ENCODE measurements around the gene CDK5RAP2.
"Not testable (repeated sequence)": the region's sequence is repeated elsewhere in the genome, so short reads cannot be mapped to it uniquely, and the experiment has no call there.

CDK5RAP2 gene

GRCh38 chr9:120580051-120580896 is at the start of gene CDK5RAP2:
Gene CDK5RAP2 (minus strand): TSS chr9:120580167. CDS start chr9:120579978, 189 bp downstream.
- peak; percentile 99 for DNase-seq

GRCh38 chr9:120628925-120629497 is 49.0 kb upstream of the CDK5RAP2 start:
- not testable (repeated sequence) for DNase-seq

DNA sequence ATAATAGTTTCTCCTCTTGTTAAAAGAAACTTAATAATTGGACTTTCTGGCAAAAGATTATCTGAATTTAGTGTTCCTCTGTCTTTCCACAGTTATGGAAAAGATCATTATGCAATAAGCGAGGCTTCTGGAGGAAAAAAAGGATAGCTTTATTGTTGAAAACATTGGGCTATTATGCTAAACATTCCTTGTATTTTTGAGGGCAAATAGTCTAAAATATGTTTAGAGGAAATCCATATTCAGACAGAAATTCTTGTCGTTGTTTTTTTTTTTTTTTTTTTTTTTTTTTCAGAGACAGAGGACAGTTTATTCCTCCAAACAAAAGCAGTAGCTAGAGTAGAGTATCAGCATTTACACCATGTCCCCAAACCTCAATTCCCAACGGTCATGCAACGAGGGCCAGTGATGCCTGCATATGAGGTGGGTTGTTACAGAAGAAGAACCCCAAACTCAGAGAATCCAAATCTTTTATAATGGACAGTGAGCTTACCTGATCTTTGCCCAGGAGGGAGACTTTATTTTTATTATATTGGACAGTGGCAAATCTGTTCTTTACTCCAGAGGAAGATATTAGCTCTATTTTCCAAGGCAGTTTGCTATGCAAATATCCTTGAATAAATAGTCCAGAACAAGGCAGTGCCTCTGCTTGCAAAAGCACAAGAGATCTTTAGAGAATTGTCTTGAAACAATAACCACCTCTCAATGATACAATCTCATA is 48.4 kb upstream of the CDK5RAP2 start:
- no peak for DNase-seq

- no peak for DNase-seq
These were observed 47.1 kb upstream of the CDK5RAP2 start for GRCh38 chr9:120627073-120627472.

DNA sequence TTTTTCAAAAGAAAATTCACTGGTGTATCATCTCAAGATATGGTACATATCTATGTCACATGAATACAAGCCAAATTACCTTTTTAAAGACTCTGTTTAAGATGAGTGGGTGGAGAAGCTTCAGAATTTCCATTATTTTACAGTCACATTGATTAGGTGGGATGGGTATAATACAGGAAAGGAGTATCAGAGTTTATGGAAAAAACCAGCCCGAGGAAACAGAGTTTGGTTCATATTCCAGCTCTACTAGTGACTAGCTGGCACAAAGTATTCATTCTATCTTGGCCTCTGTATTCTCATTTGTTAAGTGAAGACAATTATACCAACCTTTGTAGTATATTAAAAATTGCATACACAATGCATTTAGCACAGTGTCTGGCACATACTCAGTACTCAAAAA is 46.5 kb upstream of the CDK5RAP2 start:
- DNase-seq: no peak

DNA sequence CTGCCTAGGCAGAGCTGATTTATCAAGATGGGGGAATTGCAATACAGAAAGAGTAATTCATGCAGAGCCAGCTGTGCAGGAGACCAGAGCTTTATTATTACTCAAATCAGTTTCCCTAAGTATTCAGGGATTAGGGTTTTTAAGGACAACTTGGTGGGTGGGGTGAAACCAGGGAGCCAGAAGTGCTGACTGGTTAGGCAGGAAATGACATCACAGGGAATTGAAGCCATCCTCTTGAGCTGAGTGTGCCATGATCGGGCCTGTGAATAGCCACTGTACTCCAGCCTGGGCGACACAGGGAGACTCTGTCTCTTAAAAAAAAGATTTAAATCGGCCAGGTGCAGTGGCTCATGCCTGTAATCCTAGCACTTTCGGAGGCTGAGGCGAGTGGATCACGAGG is 45.3 kb upstream of the CDK5RAP2 start:
- no peak for DNase-seq

DNA sequence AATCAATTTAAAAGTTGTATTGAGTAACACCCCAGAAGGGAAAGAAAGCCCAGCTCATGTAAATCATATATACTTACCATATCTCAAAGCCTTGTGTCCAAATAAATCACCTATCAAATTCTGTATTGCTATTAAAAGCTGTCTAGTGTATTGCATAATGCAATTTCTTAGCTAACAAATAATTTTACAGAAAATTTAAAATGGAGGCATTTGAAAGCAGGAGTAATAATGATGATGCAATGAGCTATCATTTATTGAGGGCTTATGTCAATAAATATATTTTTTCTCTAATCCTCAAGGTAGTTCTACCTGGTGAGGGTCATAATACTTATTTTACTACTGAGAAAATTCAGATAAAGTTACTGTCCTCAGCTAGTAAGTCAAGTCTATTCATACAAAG is 42.8 kb upstream of the CDK5RAP2 start:
- DNase-seq: no peak

DNA sequence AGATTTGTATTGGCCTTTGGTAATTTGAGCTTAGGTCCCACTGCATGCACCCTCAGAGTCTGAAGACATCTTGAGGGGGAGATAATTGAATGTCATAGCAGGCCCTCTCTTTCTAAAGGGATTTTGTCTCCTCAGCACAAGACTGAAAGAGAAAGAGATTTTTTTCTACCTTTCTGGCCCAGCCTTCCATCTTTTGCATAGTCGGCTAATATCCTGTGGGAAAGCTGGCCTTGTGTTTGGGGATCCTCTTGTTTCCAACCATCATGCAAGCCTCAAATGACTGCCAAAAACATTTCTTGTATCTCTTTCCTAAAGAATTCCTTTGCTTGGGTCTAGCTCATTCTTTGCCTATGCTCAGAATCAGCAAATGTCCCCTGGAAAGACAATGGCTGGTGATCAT is 42.0 kb upstream of the CDK5RAP2 start:
- DNase-seq: no peak

DNA sequence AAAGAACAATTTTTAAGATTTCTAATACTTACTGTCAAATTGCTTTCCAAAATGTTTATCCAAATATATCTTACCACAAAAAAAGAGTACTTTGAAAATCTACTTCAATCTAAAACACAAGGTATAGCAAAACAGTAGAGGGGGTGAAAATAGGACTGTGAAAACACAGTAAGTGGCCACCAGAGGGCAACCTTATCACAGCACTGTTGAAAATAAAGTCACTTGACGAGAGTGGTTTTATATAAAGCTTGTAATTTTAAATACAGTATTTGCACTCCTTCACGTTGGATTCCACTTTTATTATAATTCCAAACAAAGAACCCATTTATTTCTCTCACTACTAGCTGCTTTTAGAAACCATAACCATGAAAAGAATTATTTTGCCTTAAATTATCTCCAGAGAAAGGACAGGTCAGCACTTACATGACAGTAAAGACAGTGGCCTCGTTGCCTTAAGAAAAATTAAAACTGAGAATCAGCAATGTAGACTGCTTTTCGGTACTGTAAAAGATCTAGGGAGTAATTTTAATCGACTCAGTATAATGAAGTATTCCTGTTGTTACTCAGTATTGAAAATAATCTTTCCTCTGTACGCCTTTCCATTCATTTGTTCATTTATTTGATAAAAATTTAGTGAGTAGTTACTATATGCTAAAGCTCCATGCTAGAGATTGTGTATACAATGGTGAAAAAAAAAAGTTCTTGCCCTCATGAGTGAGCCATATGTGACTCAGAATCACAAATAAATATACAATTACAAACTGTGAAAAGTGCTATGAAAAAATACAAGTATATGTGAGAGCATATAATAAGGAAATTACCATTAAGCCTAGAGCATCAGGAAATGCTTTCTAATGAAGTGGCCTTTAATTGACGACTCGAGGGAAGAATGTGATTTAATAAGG is 40.0 kb upstream of the CDK5RAP2 start:
- peak; percentile 88 for DNase-seq

DNA sequence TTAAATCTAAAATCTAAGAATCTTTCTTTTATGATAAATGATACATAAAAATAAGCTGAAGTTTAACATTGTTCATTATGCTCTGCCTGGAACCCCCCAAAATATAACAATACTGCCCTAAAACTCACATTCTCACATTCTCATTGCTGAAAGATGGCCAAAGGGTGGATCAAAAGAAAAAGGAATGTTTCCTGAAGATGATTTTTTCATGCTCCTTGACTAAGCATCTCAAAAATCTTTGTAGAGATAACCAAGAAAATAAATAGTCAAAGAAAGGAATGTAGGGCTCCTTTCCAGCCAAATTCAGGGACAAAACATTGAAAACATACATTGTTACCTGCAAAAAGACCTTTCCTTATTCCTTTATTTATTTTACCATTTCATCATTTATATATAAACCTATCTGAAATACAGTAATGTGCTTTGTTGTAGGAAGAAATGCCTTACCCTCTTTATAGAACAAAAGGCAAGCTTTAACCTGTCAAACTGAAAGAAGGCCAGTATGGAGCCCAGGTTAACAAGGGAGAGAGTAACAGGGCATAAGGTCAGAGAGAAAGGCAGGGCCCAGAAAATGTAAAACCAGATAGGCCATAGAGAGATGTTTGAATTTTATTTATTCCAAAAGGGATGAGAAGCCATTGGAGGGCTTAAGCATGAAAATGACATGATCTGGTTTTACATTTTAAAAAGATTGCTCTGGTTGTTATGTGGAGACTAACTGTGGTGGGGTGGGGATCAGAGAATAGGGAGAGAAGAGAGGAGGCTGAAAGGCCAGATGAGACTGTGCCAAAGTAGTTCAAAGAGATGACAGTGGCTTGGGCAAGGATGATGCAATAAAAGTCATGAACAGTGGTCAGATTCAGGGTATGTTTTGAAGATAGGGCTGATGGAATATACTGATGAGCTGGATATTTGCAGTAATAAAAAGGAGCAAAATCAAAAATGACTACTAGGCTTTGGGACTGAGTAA is 37.3 kb upstream of the CDK5RAP2 start:
- peak; percentile 56 for DNase-seq

DNA sequence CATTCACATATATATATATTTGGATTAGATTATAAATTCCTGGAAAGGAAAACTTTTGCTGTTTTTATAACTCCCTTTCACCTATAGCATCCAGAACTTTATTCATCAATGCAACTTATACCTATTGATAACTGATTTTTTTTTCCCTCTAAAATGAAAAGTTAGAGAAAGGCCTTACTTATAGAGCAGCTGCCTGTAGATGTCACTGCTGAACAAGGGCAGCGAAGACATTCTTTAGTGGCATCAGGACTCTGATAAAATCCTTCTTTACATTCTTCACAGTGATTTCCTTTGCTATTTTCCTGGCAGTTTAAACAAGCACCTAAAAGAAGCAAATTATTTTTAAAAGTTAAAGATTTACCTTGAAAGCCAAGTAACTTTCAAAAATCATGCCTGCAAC is 32.3 kb upstream of the CDK5RAP2 start:
- DNase-seq: peak; percentile 46

DNA sequence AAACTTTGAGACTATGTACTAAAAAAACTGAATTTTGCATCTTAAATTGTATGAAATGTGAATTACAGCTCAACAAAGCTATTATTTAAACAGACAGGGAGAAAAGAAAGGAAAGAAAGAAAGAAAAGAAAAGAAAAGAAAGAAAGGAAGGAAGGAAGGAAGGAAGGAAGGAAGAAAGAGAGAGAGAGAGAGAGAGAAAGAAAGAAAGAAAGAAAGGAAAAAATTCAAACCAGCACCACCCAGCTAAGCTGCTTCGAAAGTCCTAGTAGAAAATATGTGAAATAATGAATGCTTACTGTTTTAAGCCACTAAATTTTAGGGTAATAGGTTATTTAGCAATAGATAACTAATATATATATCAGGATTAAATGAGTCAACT is 31.7 kb upstream of the CDK5RAP2 start:
- no peak for DNase-seq

GRCh38 chr9:120610975-120611689 is 31.2 kb upstream of the CDK5RAP2 start:
- DNase-seq: peak; percentile 62

DNA sequence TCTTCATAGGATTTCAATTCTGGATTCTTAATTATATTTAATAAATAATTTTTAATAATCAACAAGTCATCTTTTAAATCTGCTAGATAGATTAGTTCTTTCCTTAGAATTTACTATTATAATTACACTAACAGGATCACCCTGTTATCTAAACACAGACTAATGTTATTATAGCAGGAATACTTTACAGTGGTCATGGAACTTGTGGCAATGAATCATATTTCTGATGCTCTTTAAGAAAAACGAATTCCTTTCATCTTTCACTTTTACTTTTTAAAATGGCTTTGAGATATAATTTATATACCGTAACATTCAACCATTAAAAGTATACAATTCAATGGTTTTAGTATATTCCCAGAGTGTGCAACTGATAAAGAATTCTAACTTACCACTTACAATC is 29.7 kb upstream of the CDK5RAP2 start:
- no peak for DNase-seq

GRCh38 chr9:120608421-120608820 is 28.5 kb upstream of the CDK5RAP2 start:
- DNase-seq: no peak

GRCh38 chr9:120603591-120603990 is 23.6 kb upstream of the CDK5RAP2 start:
- no peak for DNase-seq

GRCh38 chr9:120603010-120603409 is 23.0 kb upstream of the CDK5RAP2 start:
- no peak for DNase-seq

GRCh38 chr9:120593955-120594277 is 13.9 kb upstream of the CDK5RAP2 start:
- DNase-seq: no peak

DNA sequence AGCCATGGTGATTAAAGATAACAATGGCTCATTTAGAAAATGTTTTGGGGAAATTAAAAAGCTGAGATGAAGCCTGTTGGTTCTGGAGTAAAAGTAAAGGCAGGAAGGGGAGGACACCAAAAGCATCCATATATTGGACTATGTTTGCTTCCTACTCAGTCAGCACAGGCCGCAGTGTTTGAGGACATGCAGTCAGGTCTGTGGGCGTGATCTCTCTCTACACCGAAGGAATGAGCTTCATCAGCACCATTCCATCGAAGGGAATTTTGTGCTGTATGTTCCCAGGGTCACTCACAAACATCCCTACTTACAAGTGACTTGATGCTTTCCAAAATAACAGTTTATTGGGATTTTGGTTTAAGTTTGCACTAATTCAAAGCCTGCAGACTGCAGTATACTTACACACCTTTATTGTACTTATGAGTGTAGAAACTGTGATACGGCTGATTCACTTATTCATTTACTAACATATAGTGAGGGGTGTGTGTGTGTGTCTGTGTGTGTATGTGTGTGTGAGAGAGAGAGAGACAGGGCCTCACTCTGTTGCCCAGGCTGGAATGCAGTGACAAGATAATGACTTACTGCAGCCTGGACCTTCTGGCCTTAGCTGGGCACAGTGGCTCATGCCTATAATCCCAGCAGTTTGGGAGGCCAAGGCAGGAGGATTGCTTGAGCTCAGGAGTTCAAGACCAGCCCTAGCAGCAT is 13.4 kb upstream of the CDK5RAP2 start:
- no peak for DNase-seq

DNA sequence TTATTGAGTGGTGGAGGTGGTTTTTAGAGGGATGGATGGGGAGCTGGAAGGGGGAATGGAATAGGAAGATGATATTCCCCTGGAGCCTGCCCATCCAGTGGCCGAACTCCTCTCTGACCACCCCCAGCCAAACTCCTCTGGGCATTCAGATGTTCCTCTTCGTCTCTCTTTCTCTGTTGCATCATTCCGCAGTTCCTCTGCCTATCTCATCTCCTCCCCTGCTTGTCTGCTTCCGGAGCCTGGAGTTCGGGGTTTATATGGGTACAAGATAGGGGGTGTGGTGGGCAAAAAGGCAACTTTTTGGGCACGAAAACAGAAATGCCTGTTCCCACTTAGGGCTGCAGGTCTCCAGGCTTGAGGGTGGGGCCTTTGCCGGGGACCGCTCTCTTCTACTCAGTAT is 12.2 kb upstream of the CDK5RAP2 start:
- DNase-seq: peak; percentile 20
